ENCODE measurements around the gene RFX4.

- no peak for TF ChIP-seq CTCF (conservative IDR thresholded peaks at IDR 0.05; ENCODE audit: low read length)
- TF ChIP-seq EZH2phosphoT487 (IDR thresholded peaks at IDR 0.05; ENCODE audit: borderline replicate concordance): no peak
These were observed 157.2 kb downstream of the RFX4 start for GRCh38 chr12:106739815-106740530.

Data from Loucy (cell line).